ENCODE measurements around the gene CDC42BPA.

GRCh38 chr1:227261501-227261900 lies 56.8 kb downstream of the CDC42BPA start:
- TF ChIP-seq CTCF (IDR thresholded peaks at IDR 0.05) = no peak
- no peak for TF ChIP-seq POLR2A (IDR thresholded peaks at IDR 0.05)
